PC-3 (cell line): ENCODE data around the gene KCNQ1.

Source experiments
- CTCF ChIP-seq: fragments of 300-600 bp; sonication (generic); conservative IDR thresholded peaks from 2 replicates; pipeline ENCODE4 v1.5.1; 2017; ENCODE audit warnings: antibody characterized with exemption, low read depth, mild to moderate bottlenecking, low read length
- EZH2 ChIP-seq: fragments of 300-600 bp; sonication (generic); IDR thresholded peaks from one replicate; pipeline ENCODE4 v1.6.1; 2017; ENCODE audit warnings: antibody characterized with exemption, mild to moderate bottlenecking, low read length; ENCODE audit not compliant: unreplicated experiment

DNA sequence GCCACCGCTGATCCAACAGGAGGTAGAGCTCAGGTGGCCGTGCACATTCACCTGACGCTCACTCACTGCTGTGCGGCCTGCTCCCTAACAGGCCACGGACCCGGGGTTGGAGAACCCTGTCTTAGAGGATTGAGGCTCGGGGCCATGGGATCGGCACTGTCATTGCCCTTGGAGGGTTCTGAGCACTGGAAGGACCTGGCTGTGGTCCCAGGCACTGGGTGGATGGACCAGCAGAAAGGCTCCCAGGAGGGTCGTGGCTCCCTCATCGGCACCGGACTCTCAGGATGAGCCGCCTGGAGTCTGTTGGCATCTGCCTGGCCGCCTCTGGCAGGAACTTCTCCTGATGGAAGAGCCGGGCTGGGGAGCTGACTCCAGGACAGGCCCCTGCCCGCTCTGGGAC is 6.5 kb downstream of the KCNQ1 start:
- no peak for TF ChIP-seq EZH2
- TF ChIP-seq CTCF = no peak
